K562 (cell line): ENCODE results near the gene CALB2. TPM values are rescaled to one million over a fixed set of nuclear protein-coding genes. Genes with fewer than 3 reads are reported as not detected.

Experiments
- ATAC-seq: fragments of 200-7000 bp; cut with Tn5 transposase; 3 replicates; pipeline ENCODE4 v1.9.1; 2020; ENCODE audit warnings: moderate library complexity
- BruUV-seq: library from RNA; stranded (reverse); fragments of 400-500 nt; replicated peaks from 2 replicates; lab custom pipeline; 2021; lab: Mats Ljungman, UMichigan
- CTCF ChIA-PET: fragments of 300-600 bp; formaldehyde crosslinking; extraction: SDS; loops from one replicate; lab custom pipeline; 2021; ENCODE audit warnings: low intra/inter-chr PET ratio; lab: Yijun Ruan, JAX
- POLR2A ChIA-PET: fragments of 300-600, 350-650 bp; sonication (Branson Sonifier 250); formaldehyde crosslinking; extraction: SDS; loops from one replicate; lab custom pipeline; 2021; ENCODE audit warnings: antibody characterized with exemption, inconsistent platforms; lab: Yijun Ruan, JAX
- DNase-seq, 4 experiments: peaks; one replicate each; pipeline versions ENCODE4 v3.0.0 to v3.0.0-alpha.2; 2011 to 2018; ENCODE audit warnings: low spot score in 3 of 4, mixed read lengths in 3 of 4; ENCODE audit errors: extremely low read depth in 1 of 4
- FAIRE-seq: peaks from 2 replicates; lab custom pipeline; 2011; peaks lifted over from hg19 to GRCh38; lab: Jason Lieb, UNC
- H2AFZ ChIP-seq: 2 replicates; pipeline ENCODE4 v1.6.0; 2011; ENCODE audit warnings: low read depth, low read length, control low read depth, inconsistent platforms
- H3K27ac ChIP-seq: fragments of 200-600 bp; 3 replicates; pipeline ENCODE4 v1.8.0; 2011; ENCODE audit warnings: low read depth, mild to moderate bottlenecking, control low read depth, inconsistent platforms, low read length, moderate library complexity, mixed read lengths; ENCODE audit errors: extremely low read depth
- H3K27me3 ChIP-seq, 2 experiments: fragments of 300-600 bp in 1 of 2; 2 replicates in 1 of 2; 3 replicates in 1 of 2; pipeline versions ENCODE4 v1.6.0 to v1.8.0; 2011; ENCODE audit warnings: inconsistent platforms in 2 of 2, low read length in 2 of 2, mild to moderate bottlenecking in 1 of 2, mixed read lengths in 1 of 2, moderate library complexity in 1 of 2; ENCODE audit not compliant: control insufficient read depth in 2 of 2, insufficient read depth in 2 of 2
- H3K36me3 ChIP-seq: fragments of 300-600 bp; 3 replicates; pipeline ENCODE4 v1.8.0; 2011; ENCODE audit warnings: mild to moderate bottlenecking, low read length, inconsistent platforms; ENCODE audit not compliant: control insufficient read depth, insufficient read depth
- H3K4me1 ChIP-seq, 2 experiments: fragments of 200-600 bp in 1 of 2; replicated peaks in 1 of 2; 2 replicates in 1 of 2; 3 replicates in 1 of 2; pipeline versions ENCODE4 v1.5.1 to v1.8.0; 2011; ENCODE audit warnings: inconsistent platforms in 2 of 2, low read length in 2 of 2, mild to moderate bottlenecking in 1 of 2, mixed read lengths in 1 of 2, moderate library complexity in 1 of 2; ENCODE audit not compliant: control insufficient read depth in 2 of 2, insufficient read depth in 2 of 2
- H3K4me2 ChIP-seq: 2 replicates; pipeline ENCODE4 v1.6.1; 2011; ENCODE audit warnings: low read length, control low read depth, inconsistent platforms, mixed read lengths; ENCODE audit not compliant: insufficient read depth
- H3K4me3 ChIP-seq: fragments of 200-600 bp; sonication (generic), shearing (Covaris generic); 2 replicates; pipeline ENCODE4 v1.5.1; 2016; ENCODE audit warnings: control low read depth, inconsistent platforms
- H3K79me2 ChIP-seq: fragments of 200-600 bp; 3 replicates; pipeline ENCODE4 v1.8.0; 2011; ENCODE audit warnings: low read length, inconsistent platforms; ENCODE audit not compliant: control insufficient read depth, insufficient read depth
- H3K9ac ChIP-seq, 2 experiments: 2 replicates each; pipeline versions ENCODE4 v1.6.0 to v1.6.1; 2011; ENCODE audit warnings: low read depth in 2 of 2, low read length in 2 of 2, control low read depth in 1 of 2, inconsistent platforms in 1 of 2, mild to moderate bottlenecking in 1 of 2, mixed read lengths in 1 of 2; ENCODE audit not compliant: insufficient read depth in 1 of 2
- H3K9me1 ChIP-seq: one replicate; pipeline ENCODE4 v1.6.0; 2011; ENCODE audit warnings: inconsistent platforms, mild to moderate bottlenecking, low read length, moderate library complexity; ENCODE audit not compliant: control insufficient read depth, insufficient read depth
- H3K9me3 ChIP-seq: replicated peaks from 2 replicates; pipeline ENCODE4 v1.5.1; 2011; ENCODE audit warnings: low read depth, low read length, inconsistent platforms; ENCODE audit not compliant: control insufficient read depth, insufficient read depth
- H4K20me1 ChIP-seq: replicated peaks from 2 replicates; pipeline ENCODE4 v1.6.1; 2011; ENCODE audit warnings: low read length, inconsistent platforms, mixed read lengths; ENCODE audit not compliant: control insufficient read depth, insufficient read depth
- CHD2 ChIP-seq: IDR thresholded peaks from 2 replicates; pipeline ENCODE4 v1.6.1; 2011; ENCODE audit warnings: low read depth, low read length
- WHSC1 ChIP-seq: IDR thresholded peaks from one replicate; pipeline ENCODE4 v1.6.1; 2012; ENCODE audit warnings: low read length, control low read depth, inconsistent platforms
- ZC3H11A ChIP-seq: IDR thresholded peaks from 2 replicates; pipeline ENCODE4 v1.6.1; 2012; ENCODE audit warnings: low read depth, low read length, improper control_type of control experiment
- WGBS: fragments of 100-300 bp; shearing (Covaris generic); methylation state at CpG from one replicate; pipeline ENCODE4 v1.1.6; 2016; ENCODE audit warnings: low coverage, mixed read lengths; ENCODE audit not compliant: insufficient coverage; ENCODE audit errors: missing lambda C conversion rate; 5-methylcytosine and 5-hydroxymethylcytosine counted together
- in situ Hi-C: fragments of 300-500 bp; cut with MboI; formaldehyde crosslinking; loops from 4 replicates; pipeline ENCODE4 v1.15.0; 2018; ENCODE audit warnings: inconsistent platforms, mixed read lengths
- intact Hi-C: fragments of 100-400 bp; cut with micrococcal nuclease; formaldehyde crosslinking; loops from 2 replicates; pipeline ENCODE4 v1.14.2; 2022
- polyA plus RNA-seq, 8 experiments: library from polyadenylated mRNA; depleted of rRNA in 4 of 8; stranded (reverse) in 5 of 8; unstranded in 3 of 8; fragments of >200 nt; fragmentation: Nextera tagmentation in 2 of 8; fragmentation: Illumina TruSeq in 1 of 8; extraction: Ambion mirVana in 2 of 8; extraction: Trizol in 1 of 8; gene quantifications; 2 replicates each; pipeline versions ENCODE4 v1.2.1 to v1.2.3, GENCODE V29; 2011 to 2014; ENCODE audit warnings: inconsistent platforms in 1 of 8, missing spikeins in 1 of 8
- total RNA-seq, 7 experiments: library from RNA; depleted of rRNA in 6 of 7; stranded (reverse); fragments of >200 nt in 6 of 7; fragmentation: Illumina TruSeq in 2 of 7; extraction: Trizol in 2 of 7; gene quantifications; 2 replicates each; pipeline versions ENCODE4 v1.2.1 to v1.2.3, GENCODE V29; 2011 to 2021; ENCODE audit warnings: low replicate concordance in 1 of 7

Gene CALB2
- total and polyA plus RNA-seq, 9 of the 15 experiments (the other 6 are each of a cell fraction or from before 2014, with no cell fraction given): not detected

- Histone ChIP-seq H3K9ac (peak overlapping the region in 1 of 2 experiments; percentile 4; a peak in 1 of 4 replicates), H3K4me3 (no peak overlapping the region)
- no peak for TF ChIP-seq ZC3H11A
- TF ChIP-seq CHD2: no peak
- no peak for TF ChIP-seq WHSC1
- TF ChIP-seq, all 486 proteins: peak for 0
- H3K4me2 ChIP-seq: no peak overlapping the region
- DNase-seq (no peak), FAIRE-seq (no peak), ATAC-seq (no peak)
- in situ Hi-C loops: no loop called here
- BruUV-seq: no TSS peak
- H2AFZ ChIP-seq: no peak overlapping the region
- 2% methylated on average over 17 of the region's 22 CpGs for WGBS
- H3K9me3 ChIP-seq: no peaks in the 10 kb centered on the region
- H3K9me1 ChIP-seq: no peaks in the 10 kb centered on the region
- H3K79me2 ChIP-seq: no peaks in the 10 kb centered on the region
- H3K4me1 ChIP-seq: no peaks in the 10 kb centered on the region
- H3K36me3 ChIP-seq: no peaks in the 10 kb centered on the region
- no peak overlapping the region for H3K27ac ChIP-seq
- peaks cover 7% of the 10 kb centered on the region; the same call in 1 of the 2 replicates for H4K20me1 ChIP-seq
- intact Hi-C loops: no loop called here
- POLR2A ChIA-PET: interaction anchor here (1.7 kb wide), 1 partner anchor 15 kb away, joined by 4 read pairs; no protein-coding TSS in a partner anchor
- peaks cover 12 to 46% of the 10 kb centered on the region in 2 experiments for H3K27me3 ChIP-seq
- CTCF ChIA-PET: interaction anchor here (0.7 kb wide), 1 partner anchor 145 kb away, joined by 3 read pairs; no protein-coding TSS in a partner anchor
These were observed 10.0 kb upstream of the CALB2 start for GRCh38 chr16:71348262-71349085.
